Measurements from ENCODE around the gene WDR75.

DNA sequence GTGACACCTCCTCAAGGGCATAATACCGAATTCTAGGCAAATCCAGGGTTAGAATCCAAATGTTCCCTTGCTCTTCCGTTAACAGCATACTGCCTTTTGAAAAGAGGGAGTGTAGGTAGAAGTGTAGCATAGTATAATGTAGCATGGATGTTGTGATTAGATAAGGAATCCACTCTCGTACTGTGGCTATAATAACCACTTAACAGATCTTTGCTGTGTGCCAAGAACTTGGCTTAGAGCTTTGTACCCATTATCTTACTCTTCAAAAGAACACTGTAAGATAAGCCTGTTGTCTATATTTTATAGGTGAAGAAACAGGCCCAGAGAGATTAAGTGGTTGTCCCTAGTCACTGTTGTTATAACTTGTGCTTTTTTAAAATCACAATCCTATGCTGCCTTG, 24.2 kb downstream of the WDR75 start:
- no peak for TF ChIP-seq CTCF (IDR thresholded peaks at IDR 0.05; ENCODE audit: borderline replicate concordance, extremely low read depth, low read length, poor library complexity, severe bottlenecking)
- TF ChIP-seq EZH2 (IDR thresholded peaks at IDR 0.05; ENCODE audit: borderline replicate concordance, low read depth, low read length, severe bottlenecking): no peak
